AG10803 (cell line): ENCODE data around the gene MXRA8.
"Not testable (repeated sequence)": the region's sequence is repeated elsewhere in the genome, so short reads cannot be mapped to it uniquely, and the experiment has no call there.

Source experiments
- DNase-seq: peaks from one replicate; pipeline ENCODE4 v3.0.0; 2010; ENCODE audit warnings: low read depth
- H3K4me3 ChIP-seq: 2 replicates; pipeline ENCODE4 v1.5.1; 2011; ENCODE audit warnings: mild to moderate bottlenecking, low read length, control low read depth
- CTCF ChIP-seq: conservative IDR thresholded peaks from 2 replicates; pipeline ENCODE4 v1.5.1; 2011; ENCODE audit warnings: mild to moderate bottlenecking, low read length, control low read depth, inconsistent platforms

MXRA8 gene

GRCh38 chr1:1371364-1371745 is 13.0 kb upstream of the MXRA8 start:
- H3K4me3 ChIP-seq = no peak overlapping the region
- no peak for TF ChIP-seq CTCF
- DNase-seq = peak; percentile 70

- no peak overlapping the region for H3K4me3 ChIP-seq
- TF ChIP-seq CTCF = no peak
- no peak for DNase-seq
These were observed 12.5 kb upstream of the MXRA8 start for GRCh38 chr1:1370771-1371300.

- not testable (repeated sequence) for DNase-seq, H3K4me3 ChIP-seq
These were observed 11.7 kb upstream of the MXRA8 start for GRCh38 chr1:1370094-1370493.

- TF ChIP-seq CTCF = no peak
These were observed 9.0 kb upstream of the MXRA8 start for GRCh38 chr1:1367315-1367714.

GRCh38 chr1:1366699-1367066 is 8.3 kb upstream of the MXRA8 start:
- no peak overlapping the region for H3K4me3 ChIP-seq
- TF ChIP-seq CTCF = no peak
- DNase-seq = no peak

More at GRCh38 chr1:1367315-1367714, 9.0 kb upstream of the MXRA8 start:
- no peak overlapping the region for H3K4me3 ChIP-seq
- DNase-seq = no peak

GRCh38 chr1:1365875-1366698 is 7.7 kb upstream of the MXRA8 start:
- no peak overlapping the region for H3K4me3 ChIP-seq
- DNase-seq = no peak
- no peak for TF ChIP-seq CTCF

GRCh38 chr1:1364266-1364665 is 5.9 kb upstream of the MXRA8 start:
- no peak for DNase-seq
- no peak for TF ChIP-seq CTCF
- H3K4me3 ChIP-seq = no peak overlapping the region
